NCI-H1930 (cell line): ENCODE measurements around the gene ZSWIM6.

Experiments used
- DNase-seq, 2 experiments: peaks; one replicate each; lab custom pipeline; 2025; lab: John Stamatoyannopoulos, UW

Gene ZSWIM6

DNA sequence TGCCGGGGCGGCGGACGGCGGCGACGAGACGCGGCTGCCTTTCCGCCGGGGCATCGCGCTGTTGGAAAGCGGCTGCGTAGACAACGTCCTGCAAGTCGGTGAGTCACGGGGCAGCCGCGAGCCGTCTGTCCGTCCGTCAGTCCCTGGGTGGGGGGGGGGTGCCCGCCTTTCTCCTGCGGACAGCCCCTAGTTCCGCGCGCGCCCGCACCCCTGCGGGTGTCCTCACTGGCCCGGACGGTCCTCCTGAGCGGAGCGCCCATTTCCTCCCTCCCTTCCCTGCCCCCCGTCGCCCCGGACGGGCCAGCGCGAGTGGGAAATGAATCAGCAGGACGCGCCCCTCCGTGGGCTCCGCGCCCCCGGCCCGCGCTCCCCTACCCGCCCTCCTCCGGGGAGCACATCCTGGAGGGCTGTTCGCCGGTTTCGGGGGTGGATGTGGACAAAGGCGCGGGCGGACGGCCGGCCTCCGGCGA, 828 bp downstream of the ZSWIM6 start:
- DNase-seq: no peak

- peak in 1 of 2 experiments; percentile 2 for DNase-seq
These were observed 1.4 kb downstream of the ZSWIM6 start for GRCh38 chr5:61333321-61333953.

- DNase-seq: no peak
These were observed 2.2 kb downstream of the ZSWIM6 start for GRCh38 chr5:61333954-61334867.

DNA sequence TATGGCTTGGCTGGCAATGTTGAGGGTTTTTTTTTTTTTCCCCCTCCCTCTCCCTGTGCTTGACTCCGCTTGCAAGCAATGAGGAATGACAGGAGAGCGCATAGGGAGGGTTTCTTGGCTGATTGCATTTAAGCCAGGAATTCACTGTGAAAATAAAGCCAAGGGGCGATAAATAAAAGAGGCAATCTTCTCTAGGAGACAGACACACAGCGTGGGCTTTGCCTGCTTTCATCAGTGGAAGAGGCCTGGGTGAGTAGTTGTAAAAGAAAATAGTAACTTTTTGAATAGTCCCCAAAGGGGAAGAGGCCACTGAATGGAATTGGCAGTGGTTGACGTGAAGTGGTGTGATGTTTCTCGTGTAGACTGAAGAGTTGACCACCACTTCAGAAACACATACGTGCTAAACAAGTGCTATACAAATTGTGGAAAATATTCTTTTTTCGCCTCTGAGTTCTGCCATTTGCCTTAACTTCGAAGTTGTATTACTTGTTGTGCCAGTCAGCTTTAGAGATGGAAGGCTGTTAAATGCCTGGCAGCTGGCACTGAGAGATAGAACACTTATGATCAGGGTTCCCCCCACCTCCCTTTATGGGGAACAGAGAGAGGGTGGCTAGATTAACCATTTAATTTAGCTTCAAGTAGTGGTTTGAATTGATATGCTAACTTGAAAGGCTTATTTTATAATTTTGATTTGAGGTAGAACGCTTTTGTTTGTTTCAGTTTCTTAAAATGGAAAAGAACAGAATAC, 3.0 kb downstream of the ZSWIM6 start:
- DNase-seq: no peak

DNA sequence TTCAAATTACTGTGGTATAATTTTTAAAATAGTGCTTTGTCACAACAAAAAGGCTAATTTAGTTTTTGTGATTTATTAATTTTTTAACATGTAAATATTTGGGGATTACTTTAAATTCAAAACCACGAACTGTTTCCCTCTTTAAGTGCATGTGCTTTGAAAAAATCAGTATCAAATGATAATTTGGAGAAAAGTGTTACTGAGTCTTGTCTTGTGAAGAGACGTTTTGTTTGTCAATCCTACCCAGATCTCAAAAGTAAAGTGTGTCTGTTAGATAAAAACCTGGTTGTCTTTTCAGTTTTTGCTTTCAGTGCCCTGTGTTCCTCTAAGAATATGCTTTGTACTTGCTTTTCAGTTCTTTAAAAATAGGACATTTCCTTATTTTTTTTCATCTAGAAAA, 7.7 kb downstream of the ZSWIM6 start:
- DNase-seq: no peak

DNA sequence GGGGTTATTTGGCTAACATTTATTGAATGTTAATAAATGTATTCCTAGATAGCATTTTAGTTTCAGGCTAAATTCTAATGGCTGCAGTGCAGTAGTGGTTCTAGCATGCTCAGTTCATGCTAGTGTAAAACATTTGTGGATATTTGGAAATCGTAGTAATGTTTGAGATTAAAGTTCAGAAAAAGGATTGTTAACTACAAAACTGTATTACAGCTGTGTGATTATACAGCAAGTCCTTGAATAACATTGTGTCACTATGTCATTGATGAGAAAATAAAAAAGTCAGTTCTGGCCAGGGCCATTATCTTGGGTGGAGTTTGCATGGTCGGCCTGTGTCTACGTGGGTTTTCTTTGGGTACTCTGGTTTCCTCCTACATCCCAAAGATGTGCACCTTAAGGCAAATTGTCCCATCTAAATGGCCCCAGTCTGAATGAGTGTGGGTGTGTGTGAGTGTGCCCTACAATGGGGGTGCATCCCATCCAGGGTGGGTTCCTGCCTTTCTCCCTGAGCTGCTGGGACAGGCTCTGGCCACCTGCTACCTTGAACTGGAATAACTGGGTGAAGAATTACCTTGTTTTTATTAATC, 8.8 kb downstream of the ZSWIM6 start:
- DNase-seq: no peak

DNA sequence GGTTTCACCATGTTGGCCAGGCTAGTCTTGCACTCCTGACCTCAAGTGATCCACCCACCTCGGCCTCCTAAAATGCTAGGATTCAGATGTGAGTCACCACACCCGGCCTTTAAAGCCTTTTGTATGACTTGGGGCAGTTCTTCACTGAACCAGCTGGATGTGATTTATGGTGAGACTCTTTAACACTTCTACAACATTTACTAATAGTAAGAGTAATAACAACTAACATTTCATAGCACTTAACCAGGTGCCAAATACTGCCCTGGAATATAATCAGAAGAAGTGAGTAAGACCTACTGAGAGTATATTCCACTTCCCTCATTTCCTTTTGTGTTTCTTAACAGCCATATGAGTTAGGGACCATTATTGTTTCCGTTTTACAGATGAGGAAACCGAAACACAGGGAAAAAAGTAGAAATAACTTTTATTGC, 10.0 kb downstream of the ZSWIM6 start:
- no peak for DNase-seq

DNA sequence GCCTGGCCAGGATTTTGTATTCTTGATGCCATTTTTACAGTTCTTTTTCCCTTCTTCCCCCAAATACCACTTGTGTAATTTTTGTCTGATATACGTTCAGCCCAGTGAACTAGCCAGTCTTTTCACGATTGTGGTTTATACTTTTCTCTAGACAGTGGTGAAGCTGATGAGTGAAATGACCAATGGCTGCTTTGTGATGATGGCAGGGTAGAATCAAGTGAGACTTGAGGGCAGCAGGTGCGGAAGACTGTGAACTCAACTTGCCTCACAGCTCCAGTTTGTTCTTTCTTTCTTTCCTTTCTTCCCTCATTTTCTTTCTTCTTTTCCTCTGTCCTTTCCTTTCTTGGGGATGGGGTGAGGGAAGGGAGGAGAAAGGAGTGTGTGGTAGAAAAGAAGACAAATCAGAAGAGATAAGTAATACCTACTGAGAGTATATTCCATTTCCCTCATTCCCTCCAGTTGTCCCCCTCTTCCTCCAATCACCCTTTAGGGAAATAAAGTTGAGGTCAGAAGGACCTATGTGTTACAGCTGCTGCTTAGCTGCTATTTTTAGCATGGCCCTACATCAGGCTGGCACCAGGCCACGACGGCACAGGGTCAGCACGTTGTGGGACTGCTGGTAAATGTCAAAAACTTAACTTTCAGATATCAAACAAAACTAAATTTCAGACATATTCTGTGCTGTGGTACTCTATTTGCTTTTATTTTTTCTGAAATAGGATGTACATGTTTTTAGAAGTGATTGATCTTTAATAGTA, 12.3 kb downstream of the ZSWIM6 start:
- DNase-seq: no peak

- no peak for DNase-seq
These were observed 14.5 kb downstream of the ZSWIM6 start for GRCh38 chr5:61346511-61346910.

DNA sequence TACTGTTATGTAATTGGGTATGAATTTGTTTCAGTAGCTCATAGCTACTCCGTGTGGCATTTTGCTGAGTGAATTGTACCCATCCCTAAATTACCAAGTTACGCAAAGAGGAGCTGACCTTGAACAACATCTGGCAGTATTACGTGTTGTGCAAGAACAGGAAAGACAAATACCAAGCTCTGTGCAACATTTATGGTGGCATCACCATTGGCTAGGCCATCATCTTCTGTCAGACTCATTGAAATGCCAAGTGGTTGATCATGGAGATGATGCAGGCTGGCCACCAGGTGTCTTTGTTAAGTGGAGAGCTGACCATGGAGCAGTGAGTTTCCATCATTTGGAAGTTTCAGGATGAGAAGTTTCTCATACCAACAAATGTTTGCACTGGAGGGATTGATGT, 15.0 kb downstream of the ZSWIM6 start:
- no peak for DNase-seq

DNA sequence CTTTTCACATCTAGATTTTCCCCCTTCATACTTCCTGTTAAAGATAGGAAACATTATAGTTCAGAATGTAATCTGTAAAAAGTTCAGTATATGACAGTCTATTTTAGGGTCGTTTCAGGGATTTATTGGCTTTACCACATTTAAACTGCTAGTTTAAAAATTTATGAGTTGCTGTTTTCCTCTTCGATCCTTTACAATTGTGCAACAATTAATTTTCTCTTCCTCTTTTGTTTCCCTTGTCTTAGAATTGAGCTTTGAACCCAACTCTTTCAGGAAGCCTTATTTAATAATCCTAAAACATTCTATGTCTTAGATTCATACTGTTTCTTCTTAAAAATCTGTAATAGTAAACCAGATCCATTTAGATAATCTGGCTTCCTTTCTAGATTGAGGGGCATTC, 16.4 kb downstream of the ZSWIM6 start:
- DNase-seq: no peak

DNA sequence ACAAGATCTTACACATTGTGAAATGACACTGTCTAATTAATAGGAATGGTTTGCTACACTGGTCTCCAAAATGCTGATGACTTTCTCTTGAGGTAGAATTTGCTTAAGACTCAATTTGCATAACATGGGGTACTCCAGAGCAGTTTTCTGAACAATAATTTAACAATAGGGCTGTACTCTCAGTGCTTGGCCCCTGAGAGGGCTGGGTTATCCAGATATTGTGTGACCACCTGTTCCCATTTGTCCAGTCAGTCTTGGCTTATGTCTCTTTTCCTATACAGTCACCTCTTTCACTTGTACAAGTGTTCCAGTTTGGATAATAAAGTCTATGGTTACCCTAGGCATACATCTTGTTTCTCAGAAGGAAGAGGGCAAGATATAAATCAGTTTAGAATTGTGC, 17.9 kb downstream of the ZSWIM6 start:
- no peak for DNase-seq

DNA sequence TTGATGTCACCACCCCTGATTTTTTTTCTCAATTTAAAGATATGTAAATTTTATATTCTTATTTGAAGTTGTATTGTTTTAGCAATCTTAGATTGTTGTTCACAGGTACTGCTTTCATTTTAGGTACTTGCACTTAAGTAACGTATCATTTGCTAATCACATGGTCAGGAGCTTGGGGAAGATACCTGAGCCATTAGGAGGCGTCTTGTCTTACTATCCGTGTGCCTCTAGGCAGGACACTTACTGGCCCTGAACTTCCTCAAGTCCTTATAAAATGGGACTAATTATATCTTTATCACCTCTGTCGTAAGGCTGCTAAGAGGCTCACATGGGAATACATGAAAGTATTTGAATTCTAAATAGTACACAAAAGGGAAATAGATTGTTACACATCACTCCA, 18.5 kb downstream of the ZSWIM6 start:
- no peak for DNase-seq

GRCh38 chr5:61351733-61352132, 19.7 kb downstream of the ZSWIM6 start:
- no peak for DNase-seq

- no peak for DNase-seq
These were observed 20.1 kb downstream of the ZSWIM6 start for GRCh38 chr5:61352180-61352579.

- no peak for DNase-seq
These were observed 20.6 kb downstream of the ZSWIM6 start for GRCh38 chr5:61352612-61353156.

DNA sequence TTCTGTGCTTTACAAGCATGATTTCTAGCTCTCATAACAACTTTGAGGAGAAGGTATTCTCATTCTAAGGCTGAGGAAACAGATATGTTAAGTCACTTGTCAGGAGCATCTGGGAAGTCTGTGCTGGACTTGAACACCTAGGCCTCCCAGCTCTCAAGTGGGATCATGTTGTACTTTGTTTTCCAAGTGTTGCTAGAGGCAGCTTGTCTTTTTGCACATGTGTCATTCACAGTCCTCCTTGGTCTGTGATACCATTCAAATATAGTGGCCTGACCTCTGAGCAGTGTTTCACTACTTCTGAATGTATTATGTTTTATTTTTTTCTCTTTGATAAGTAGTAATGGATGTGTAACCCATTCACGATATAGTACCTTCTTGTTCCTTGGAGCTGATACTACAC, 21.2 kb downstream of the ZSWIM6 start:
- no peak for DNase-seq

DNA sequence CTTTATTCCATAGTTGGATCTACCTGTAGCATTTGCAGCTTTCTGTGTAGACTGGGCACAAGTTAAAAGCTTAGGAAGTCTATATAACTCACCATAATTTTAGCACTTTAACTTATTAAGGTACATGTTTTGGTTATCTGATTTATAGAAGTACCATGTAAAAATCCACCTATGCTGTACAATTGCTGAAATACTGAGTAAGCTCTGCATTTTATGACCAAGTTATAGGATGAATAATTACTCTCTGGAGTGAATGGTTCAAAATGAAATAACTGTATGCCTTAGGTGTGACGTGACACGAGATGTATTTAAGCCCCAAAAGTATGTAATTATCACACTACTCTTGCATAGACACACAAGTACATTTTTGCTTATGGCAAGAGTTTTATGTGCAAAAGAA, 22.1 kb downstream of the ZSWIM6 start:
- no peak for DNase-seq

- DNase-seq: no peak
These were observed 25.7 kb downstream of the ZSWIM6 start for GRCh38 chr5:61357745-61358144.

DNA sequence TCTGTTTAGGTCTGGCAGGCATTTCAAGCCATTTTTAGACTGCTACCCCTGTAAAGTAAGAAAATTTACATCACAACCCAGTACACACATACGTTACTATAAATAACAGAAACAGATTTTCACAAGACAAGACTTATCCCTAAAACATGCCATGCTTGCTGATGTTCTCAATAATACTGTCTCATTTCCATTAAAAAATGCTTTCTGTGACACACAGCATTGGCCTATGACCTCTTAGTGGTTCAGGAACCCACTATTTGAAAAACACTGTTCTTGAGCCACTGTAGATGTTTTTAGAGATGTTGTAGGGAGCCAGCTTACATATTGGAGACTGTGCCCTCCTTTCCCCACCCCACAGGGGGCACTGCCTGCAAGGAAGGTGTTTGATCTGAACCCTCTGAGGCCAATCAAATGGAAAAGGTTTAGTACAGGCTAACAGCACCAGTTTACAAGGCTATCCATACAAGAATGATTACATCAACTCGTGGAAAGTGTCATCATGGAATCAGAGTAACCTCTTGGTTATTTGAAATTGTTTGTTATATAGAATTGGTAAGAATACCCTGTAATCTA, 30.8 kb downstream of the ZSWIM6 start:
- no peak for DNase-seq
